Measurements from ENCODE around the gene VPS33B.
"Not testable (repeated sequence)": the region's sequence is repeated elsewhere in the genome, so short reads cannot be mapped to it uniquely, and the experiment has no call there.

VPS33B gene

DNA sequence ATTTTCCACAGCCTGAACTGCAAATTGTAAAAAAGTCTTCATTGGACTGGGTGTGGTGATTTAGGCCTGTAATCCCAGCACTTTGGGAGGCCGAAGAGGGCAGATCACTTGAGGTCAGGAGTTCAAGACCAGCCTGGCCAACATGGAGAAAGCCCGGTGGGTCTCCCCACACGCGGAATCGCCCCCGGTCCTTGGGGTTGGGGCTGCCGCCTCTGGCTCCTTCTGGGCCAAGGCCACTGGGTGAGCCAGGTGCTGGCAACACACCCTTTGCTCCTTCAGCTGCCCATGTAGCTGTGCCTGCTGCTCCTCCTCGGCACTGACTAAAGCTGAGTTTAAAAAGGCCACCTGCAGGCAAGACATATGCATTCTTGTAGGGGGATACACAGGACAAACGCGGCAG lies 9.4 kb upstream of the VPS33B start:
- peaks cover 18% of the 10 kb centered on the region for H3K27me3 ChIP-seq (ENCODE audit: insufficient read depth, low read length)
- no peaks in the 10 kb centered on the region for H3K36me3 ChIP-seq (ENCODE audit: insufficient read depth, low read length)
- H3K79me2 ChIP-seq (ENCODE audit: control insufficient read depth, insufficient read depth, low read length, unreplicated experiment) = no peaks in the 10 kb centered on the region
- no peak overlapping the region for H3K4me3 ChIP-seq (ENCODE audit: low read depth, low read length)
- H2AFZ ChIP-seq (ENCODE audit: low read length, unreplicated experiment) = no peak overlapping the region
- no peaks in the 10 kb centered on the region for H3K4me1 ChIP-seq (ENCODE audit: control insufficient read depth, insufficient read depth, low read length, unreplicated experiment)
- H3K27ac ChIP-seq (ENCODE audit: low read depth, low read length) = no peak overlapping the region

GRCh38 chr15:91027677-91028076 lies 5.3 kb upstream of the VPS33B start:
- Histone ChIP-seq H3K27me3 (ENCODE audit: insufficient read depth, low read length) (no peaks in the 10 kb centered on the region), H3K4me3 (ENCODE audit: low read depth, low read length) (no peak overlapping the region), H3K79me2 (ENCODE audit: control insufficient read depth, insufficient read depth, low read length, unreplicated experiment) (no peaks in the 10 kb centered on the region), H2AFZ (ENCODE audit: low read length, unreplicated experiment) (no peak overlapping the region), H3K27ac (ENCODE audit: low read depth, low read length) (no peak overlapping the region), H3K4me1 (ENCODE audit: control insufficient read depth, insufficient read depth, low read length, unreplicated experiment) (peaks cover 5% of the 10 kb centered on the region), H3K36me3 (ENCODE audit: insufficient read depth, low read length) (no peaks in the 10 kb centered on the region)

DNA sequence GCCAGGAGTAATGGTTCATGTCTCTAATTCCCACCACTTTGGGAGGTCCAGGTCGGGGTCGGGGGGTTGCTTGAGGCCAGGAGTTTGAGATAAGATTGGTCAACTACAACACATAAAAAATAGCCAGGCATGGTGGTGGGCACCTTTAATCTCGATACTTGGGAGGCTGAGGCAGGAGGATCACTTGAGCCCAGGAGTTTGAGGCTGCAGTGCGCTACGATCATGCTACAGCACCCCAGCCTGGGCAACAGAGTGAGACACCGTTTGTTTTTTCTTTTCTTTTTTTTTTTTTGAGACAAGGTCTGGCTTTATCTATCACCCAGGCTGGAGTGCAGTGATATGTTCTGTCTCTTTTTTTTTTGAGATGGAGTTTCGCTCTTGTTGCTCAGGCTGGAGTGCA lies 1.3 kb upstream of the VPS33B start:
- H3K27me3 ChIP-seq (ENCODE audit: insufficient read depth, low read length) = no peaks in the 10 kb centered on the region
- H2AFZ ChIP-seq (ENCODE audit: low read length, unreplicated experiment) = no peak overlapping the region
- H3K27ac ChIP-seq (ENCODE audit: low read depth, low read length) = no peak overlapping the region
- H3K4me1 ChIP-seq (ENCODE audit: control insufficient read depth, insufficient read depth, low read length, unreplicated experiment) = peaks cover 12% of the 10 kb centered on the region
- no peak overlapping the region for H3K4me3 ChIP-seq (ENCODE audit: low read depth, low read length)
- no peaks in the 10 kb centered on the region for H3K36me3 ChIP-seq (ENCODE audit: insufficient read depth, low read length)
- peaks cover 28% of the 10 kb centered on the region for H3K79me2 ChIP-seq (ENCODE audit: control insufficient read depth, insufficient read depth, low read length, unreplicated experiment)

GRCh38 chr15:91022832-91023129 lies 387 bp upstream of the VPS33B start:
- Histone ChIP-seq H2AFZ (ENCODE audit: low read length, unreplicated experiment) (peak overlapping the region; percentile 94), H3K4me3 (ENCODE audit: low read depth, low read length) (peak overlapping the region; percentile 94), H3K27me3 (ENCODE audit: insufficient read depth, low read length) (no peaks in the 10 kb centered on the region), H3K27ac (ENCODE audit: low read depth, low read length) (no peak overlapping the region), H3K4me1 (ENCODE audit: control insufficient read depth, insufficient read depth, low read length, unreplicated experiment) (peaks cover 12% of the 10 kb centered on the region), H3K79me2 (ENCODE audit: control insufficient read depth, insufficient read depth, low read length, unreplicated experiment) (peaks cover 34% of the 10 kb centered on the region), H3K36me3 (ENCODE audit: insufficient read depth, low read length) (no peaks in the 10 kb centered on the region)

GRCh38 chr15:91021516-91022074 lies 799 bp downstream of the VPS33B start:
- H3K27ac ChIP-seq (ENCODE audit: low read depth, low read length) = peak overlapping the region; percentile 13; the same call in 1 of the 2 replicates
- peak overlapping the region; percentile 94 for H3K4me3 ChIP-seq (ENCODE audit: low read depth, low read length)
- no peaks in the 10 kb centered on the region for H3K27me3 ChIP-seq (ENCODE audit: insufficient read depth, low read length)
- H3K4me1 ChIP-seq (ENCODE audit: control insufficient read depth, insufficient read depth, low read length, unreplicated experiment) = peaks cover 12% of the 10 kb centered on the region
- peak overlapping the region; percentile 94 for H2AFZ ChIP-seq (ENCODE audit: low read length, unreplicated experiment)
- no peaks in the 10 kb centered on the region for H3K36me3 ChIP-seq (ENCODE audit: insufficient read depth, low read length)
- peaks cover 38% of the 10 kb centered on the region for H3K79me2 ChIP-seq (ENCODE audit: control insufficient read depth, insufficient read depth, low read length, unreplicated experiment)

DNA sequence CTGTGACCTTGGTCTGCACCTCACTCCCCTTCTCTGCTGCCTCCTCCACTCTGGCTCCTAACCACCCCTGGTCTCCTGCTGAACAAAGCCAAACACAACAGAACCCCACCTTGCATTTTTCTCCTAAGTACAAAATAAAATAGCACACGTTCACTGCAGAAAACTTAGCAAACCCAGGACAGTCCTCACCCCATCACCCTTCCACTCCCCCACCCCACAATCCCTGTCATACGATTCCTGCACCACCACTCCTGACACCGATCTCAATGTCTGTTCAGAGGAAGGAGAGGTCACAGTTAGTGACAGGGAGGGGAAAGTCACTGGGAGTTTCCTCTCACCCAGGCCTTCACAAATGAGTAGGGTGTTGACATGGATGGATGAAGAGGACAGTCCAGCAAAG lies 4.2 kb downstream of the VPS33B start:
- no peak overlapping the region for H2AFZ ChIP-seq (ENCODE audit: low read length, unreplicated experiment)
- peaks cover 38% of the 10 kb centered on the region for H3K79me2 ChIP-seq (ENCODE audit: control insufficient read depth, insufficient read depth, low read length, unreplicated experiment)
- H3K4me1 ChIP-seq (ENCODE audit: control insufficient read depth, insufficient read depth, low read length, unreplicated experiment) = peaks cover 11% of the 10 kb centered on the region
- no peaks in the 10 kb centered on the region for H3K27me3 ChIP-seq (ENCODE audit: insufficient read depth, low read length)
- 0 out of 2 replicates have a peak, but pooled peaks cover under 1% of the 10 kb centered on the region for H3K36me3 ChIP-seq (ENCODE audit: insufficient read depth, low read length)
- H3K4me3 ChIP-seq (ENCODE audit: low read depth, low read length) = no peak overlapping the region
- H3K27ac ChIP-seq (ENCODE audit: low read depth, low read length) = no peak overlapping the region

- Histone ChIP-seq H3K27me3 (ENCODE audit: insufficient read depth, low read length) (no peaks in the 10 kb centered on the region), H3K79me2 (ENCODE audit: control insufficient read depth, insufficient read depth, low read length, unreplicated experiment) (peaks cover 38% of the 10 kb centered on the region), H3K27ac (ENCODE audit: low read depth, low read length) (no peak overlapping the region)
These were observed 4.7 kb downstream of the VPS33B start for GRCh38 chr15:91017716-91018115.

DNA sequence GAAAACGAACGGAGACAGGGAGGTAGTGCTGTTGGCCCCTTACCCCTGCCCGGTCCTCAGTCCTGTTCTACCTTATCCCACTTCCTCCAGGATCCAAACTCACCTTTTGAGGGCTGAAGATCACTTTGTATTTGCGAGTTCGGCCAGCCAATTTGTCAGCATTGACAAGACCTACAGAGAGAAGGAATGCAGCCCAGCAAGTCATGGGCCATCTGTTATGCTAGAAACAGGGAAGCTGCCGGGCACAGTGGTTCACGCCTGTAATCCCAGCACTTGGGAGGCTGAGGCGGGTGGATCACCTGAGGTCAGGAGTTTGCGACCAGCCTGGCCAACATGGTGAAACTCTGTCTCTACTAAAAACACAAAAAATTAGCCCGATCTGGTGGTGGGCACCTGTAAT lies 8.7 kb downstream of the VPS33B start:
- not testable (repeated sequence) for H3K79me2 ChIP-seq (ENCODE audit: control insufficient read depth, insufficient read depth, low read length, unreplicated experiment); H3K4me1 ChIP-seq (ENCODE audit: control insufficient read depth, insufficient read depth, low read length, unreplicated experiment); H3K27ac ChIP-seq (ENCODE audit: low read depth, low read length); H3K4me3 ChIP-seq (ENCODE audit: low read depth, low read length); H2AFZ ChIP-seq (ENCODE audit: low read length, unreplicated experiment); H3K36me3 ChIP-seq (ENCODE audit: insufficient read depth, low read length); H3K27me3 ChIP-seq (ENCODE audit: insufficient read depth, low read length)

More at GRCh38 chr15:91017716-91018115, 4.7 kb downstream of the VPS33B start:
- H3K4me1 ChIP-seq (ENCODE audit: control insufficient read depth, insufficient read depth, low read length, unreplicated experiment) = peaks cover 7% of the 10 kb centered on the region
- H2AFZ ChIP-seq (ENCODE audit: low read length, unreplicated experiment) = no peak overlapping the region
- H3K4me3 ChIP-seq (ENCODE audit: low read depth, low read length) = no peak overlapping the region
- H3K36me3 ChIP-seq (ENCODE audit: insufficient read depth, low read length) = 0 out of 2 replicates have a peak, but pooled peaks cover 2% of the 10 kb centered on the region

GRCh38 chr15:91007266-91007665 lies 15.1 kb downstream of the VPS33B start:
- H3K4me1 ChIP-seq (ENCODE audit: control insufficient read depth, insufficient read depth, low read length, unreplicated experiment) = no peaks in the 10 kb centered on the region
- no peak overlapping the region for H3K27ac ChIP-seq (ENCODE audit: low read depth, low read length)
- no peak overlapping the region for H3K4me3 ChIP-seq (ENCODE audit: low read depth, low read length)
- no peak overlapping the region for H2AFZ ChIP-seq (ENCODE audit: low read length, unreplicated experiment)
- no peaks in the 10 kb centered on the region for H3K27me3 ChIP-seq (ENCODE audit: insufficient read depth, low read length)
- peaks cover 5% of the 10 kb centered on the region; the same call in 1 of the 2 replicates for H3K36me3 ChIP-seq (ENCODE audit: insufficient read depth, low read length)
- H3K79me2 ChIP-seq (ENCODE audit: control insufficient read depth, insufficient read depth, low read length, unreplicated experiment) = no peaks in the 10 kb centered on the region

DNA sequence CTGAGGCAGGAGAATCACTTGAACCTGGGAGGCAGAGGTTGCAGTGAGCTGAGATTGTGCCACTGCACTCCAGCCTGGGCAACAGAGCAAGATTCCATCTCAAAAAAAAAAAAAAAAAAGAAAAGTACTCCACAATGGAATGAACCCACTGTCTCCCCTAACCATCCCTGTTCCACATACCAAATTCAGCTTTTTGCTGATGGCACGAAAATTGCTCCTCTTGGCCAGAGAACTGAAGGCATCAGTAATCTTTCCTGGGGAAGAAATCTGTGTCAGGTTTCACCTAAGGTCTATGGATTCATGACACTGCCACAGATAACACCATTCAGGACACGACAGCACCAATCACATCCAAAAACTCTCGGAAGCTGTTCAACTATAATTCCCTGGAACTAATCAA lies 21.2 kb downstream of the VPS33B start:
- peaks cover 15% of the 10 kb centered on the region; the same call in 1 of the 2 replicates for H3K36me3 ChIP-seq (ENCODE audit: insufficient read depth, low read length)
- no peak overlapping the region for H3K27ac ChIP-seq (ENCODE audit: low read depth, low read length)
- H3K4me3 ChIP-seq (ENCODE audit: low read depth, low read length) = no peak overlapping the region
- no peak overlapping the region for H2AFZ ChIP-seq (ENCODE audit: low read length, unreplicated experiment)
- H3K27me3 ChIP-seq (ENCODE audit: insufficient read depth, low read length) = no peaks in the 10 kb centered on the region
- H3K4me1 ChIP-seq (ENCODE audit: control insufficient read depth, insufficient read depth, low read length, unreplicated experiment) = no peaks in the 10 kb centered on the region
- peaks cover 4% of the 10 kb centered on the region for H3K79me2 ChIP-seq (ENCODE audit: control insufficient read depth, insufficient read depth, low read length, unreplicated experiment)

DNA sequence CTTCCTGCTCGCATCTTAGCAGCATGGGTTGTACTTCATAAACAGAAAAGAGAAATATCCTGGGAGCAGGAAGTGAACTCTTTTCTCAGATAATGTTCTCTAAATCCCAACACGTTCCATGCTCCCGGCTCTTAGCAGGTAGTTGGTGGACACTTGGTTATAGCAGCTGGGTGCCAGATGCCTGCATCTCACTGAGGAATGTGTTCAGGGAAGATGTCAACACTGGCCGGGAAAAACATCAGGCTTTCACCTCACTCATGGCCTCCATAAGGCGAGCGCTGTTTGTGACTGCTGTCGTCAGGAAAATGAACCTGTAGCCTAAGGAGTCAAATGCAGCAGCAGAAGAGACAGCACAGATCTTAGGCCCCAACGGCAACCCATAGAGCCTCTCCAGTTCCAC lies 23.7 kb downstream of the VPS33B start:
- Histone ChIP-seq H3K79me2 (ENCODE audit: control insufficient read depth, insufficient read depth, low read length, unreplicated experiment) (peaks cover 26% of the 10 kb centered on the region), H3K4me1 (ENCODE audit: control insufficient read depth, insufficient read depth, low read length, unreplicated experiment) (peaks cover 6% of the 10 kb centered on the region), H3K4me3 (ENCODE audit: low read depth, low read length) (no peak overlapping the region), H2AFZ (ENCODE audit: low read length, unreplicated experiment) (no peak overlapping the region), H3K27me3 (ENCODE audit: insufficient read depth, low read length) (no peaks in the 10 kb centered on the region), H3K36me3 (ENCODE audit: insufficient read depth, low read length) (peaks cover 15% of the 10 kb centered on the region; the same call in 1 of the 2 replicates), H3K27ac (ENCODE audit: low read depth, low read length) (no peak overlapping the region)
